ENCODE measurements around the gene SOD1. TPM values are rescaled to one million over a fixed set of nuclear protein-coding genes. Genes with fewer than 3 reads are reported as not detected.

SOD1 gene
- total and polyA plus RNA-seq, 2 donors (not counting 1 experiment from before 2014, with no cell fraction given): 286 to 462 TPM

GRCh38 chr21:31675960-31676359, 16.5 kb downstream of the SOD1 start:
- Histone ChIP-seq H3K36me3 (ENCODE audit: control insufficient read depth, insufficient read depth, low read length) (peaks cover 2% of the 10 kb centered on the region), H3K4me1 (ENCODE audit: control insufficient read depth, extremely low read depth, insufficient read depth, low read length) (no peaks in the 10 kb centered on the region), H3K9me3 (ENCODE audit: control insufficient read depth, insufficient read depth, low read depth, low read length) (no peaks in the 10 kb centered on the region), H3K27ac (ENCODE audit: insufficient read depth, low read length) (no peak overlapping the region), H4K20me1 (ENCODE audit: control insufficient read depth, extremely low read depth, insufficient read depth, low read length) (no peaks in the 10 kb centered on the region), H2AFZ (ENCODE audit: low read length) (no peak overlapping the region), H3K4me3 (replicated peaks in 1 of 4; ENCODE audit: control extremely low read depth in 1 of 4, insufficient read depth in 1 of 4, low read depth in 3 of 4, low read length in 4 of 4) (no peak overlapping the region), H3K27me3 (ENCODE audit: control insufficient read depth, insufficient read depth, low read length) (no peaks in the 10 kb centered on the region), H3K4me2 (ENCODE audit: extremely low read depth, insufficient read depth, low read length) (no peak overlapping the region), H3K79me2 (ENCODE audit: control insufficient read depth, insufficient read depth, low read length) (no peaks in the 10 kb centered on the region), H3K9ac (ENCODE audit: insufficient read depth, low read length) (no peak overlapping the region)
- DNase-seq (ENCODE audit: low read depth in 2 of 2): no peak
- no peak for TF ChIP-seq EZH2 (IDR thresholded peaks at IDR 0.05; ENCODE audit: low read length, missing control alignments)

DNA sequence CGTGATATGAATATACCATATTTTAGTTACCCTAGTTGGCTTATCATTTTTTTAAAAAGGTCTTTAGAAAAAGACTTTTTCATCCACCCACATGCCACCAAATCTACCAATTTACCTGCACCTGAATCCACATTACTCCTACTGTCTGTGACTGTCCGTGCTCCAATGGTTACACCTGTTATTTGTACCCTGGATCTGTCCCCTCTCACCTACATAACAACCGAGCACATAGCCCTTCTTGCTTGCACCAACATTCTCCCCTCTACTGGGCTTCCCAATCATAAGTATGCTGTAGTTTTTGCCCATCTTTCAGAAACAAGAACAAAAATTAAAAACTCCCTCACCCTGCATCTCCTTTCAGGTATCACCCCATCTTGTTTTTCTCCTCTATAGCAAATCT, 17.6 kb downstream of the SOD1 start:
- Histone ChIP-seq H3K4me3 (replicated peaks in 1 of 4; ENCODE audit: control extremely low read depth in 1 of 4, insufficient read depth in 1 of 4, low read depth in 3 of 4, low read length in 4 of 4) (no peak overlapping the region), H4K20me1 (ENCODE audit: control insufficient read depth, extremely low read depth, insufficient read depth, low read length) (no peaks in the 10 kb centered on the region), H3K79me2 (ENCODE audit: control insufficient read depth, insufficient read depth, low read length) (no peaks in the 10 kb centered on the region), H2AFZ (ENCODE audit: low read length) (no peak overlapping the region), H3K9ac (ENCODE audit: insufficient read depth, low read length) (no peak overlapping the region), H3K27ac (ENCODE audit: insufficient read depth, low read length) (no peak overlapping the region), H3K4me2 (ENCODE audit: extremely low read depth, insufficient read depth, low read length) (no peak overlapping the region), H3K9me3 (ENCODE audit: control insufficient read depth, insufficient read depth, low read depth, low read length) (no peaks in the 10 kb centered on the region), H3K36me3 (ENCODE audit: control insufficient read depth, insufficient read depth, low read length) (peaks cover under 1% of the 10 kb centered on the region), H3K27me3 (ENCODE audit: control insufficient read depth, insufficient read depth, low read length) (no peaks in the 10 kb centered on the region), H3K4me1 (ENCODE audit: control insufficient read depth, extremely low read depth, insufficient read depth, low read length) (no peaks in the 10 kb centered on the region)
- DNase-seq (ENCODE audit: low read depth in 2 of 2): no peak
- TF ChIP-seq, protein P1, sequence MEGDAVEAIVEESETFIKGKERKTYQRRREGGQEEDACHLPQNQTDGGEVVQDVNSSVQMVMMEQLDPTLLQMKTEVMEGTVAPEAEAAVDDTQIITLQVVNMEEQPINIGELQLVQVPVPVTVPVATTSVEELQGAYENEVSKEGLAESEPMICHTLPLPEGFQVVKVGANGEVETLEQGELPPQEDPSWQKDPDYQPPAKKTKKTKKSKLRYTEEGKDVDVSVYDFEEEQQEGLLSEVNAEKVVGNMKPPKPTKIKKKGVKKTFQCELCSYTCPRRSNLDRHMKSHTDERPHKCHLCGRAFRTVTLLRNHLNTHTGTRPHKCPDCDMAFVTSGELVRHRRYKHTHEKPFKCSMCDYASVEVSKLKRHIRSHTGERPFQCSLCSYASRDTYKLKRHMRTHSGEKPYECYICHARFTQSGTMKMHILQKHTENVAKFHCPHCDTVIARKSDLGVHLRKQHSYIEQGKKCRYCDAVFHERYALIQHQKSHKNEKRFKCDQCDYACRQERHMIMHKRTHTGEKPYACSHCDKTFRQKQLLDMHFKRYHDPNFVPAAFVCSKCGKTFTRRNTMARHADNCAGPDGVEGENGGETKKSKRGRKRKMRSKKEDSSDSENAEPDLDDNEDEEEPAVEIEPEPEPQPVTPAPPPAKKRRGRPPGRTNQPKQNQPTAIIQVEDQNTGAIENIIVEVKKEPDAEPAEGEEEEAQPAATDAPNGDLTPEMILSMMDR (conservative IDR thresholded peaks at IDR 0.05 in 1 of 2, IDR thresholded peaks at IDR 0.05 in 1 of 2; ENCODE audit: low read depth in 1 of 2, low read length in 2 of 2): no peak
- TF ChIP-seq EZH2 (IDR thresholded peaks at IDR 0.05; ENCODE audit: low read length, missing control alignments): no peak

- no peak for TF ChIP-seq EZH2 (IDR thresholded peaks at IDR 0.05; ENCODE audit: low read length, missing control alignments)
- TF ChIP-seq, protein P1 (conservative IDR thresholded peaks at IDR 0.05 in 1 of 2, IDR thresholded peaks at IDR 0.05 in 1 of 2; ENCODE audit: low read depth in 1 of 2, low read length in 2 of 2): no peak
- Histone ChIP-seq H3K4me1 (ENCODE audit: control insufficient read depth, extremely low read depth, insufficient read depth, low read length) (no peaks in the 10 kb centered on the region), H3K79me2 (ENCODE audit: control insufficient read depth, insufficient read depth, low read length) (no peaks in the 10 kb centered on the region), H3K36me3 (ENCODE audit: control insufficient read depth, insufficient read depth, low read length) (peaks cover 2% of the 10 kb centered on the region), H4K20me1 (ENCODE audit: control insufficient read depth, extremely low read depth, insufficient read depth, low read length) (no peaks in the 10 kb centered on the region), H3K9ac (ENCODE audit: insufficient read depth, low read length) (no peak overlapping the region), H3K4me3 (replicated peaks in 1 of 4; ENCODE audit: control extremely low read depth in 1 of 4, insufficient read depth in 1 of 4, low read depth in 3 of 4, low read length in 4 of 4) (no peak overlapping the region), H3K9me3 (ENCODE audit: control insufficient read depth, insufficient read depth, low read depth, low read length) (no peaks in the 10 kb centered on the region), H3K27me3 (ENCODE audit: control insufficient read depth, insufficient read depth, low read length) (no peaks in the 10 kb centered on the region), H3K4me2 (ENCODE audit: extremely low read depth, insufficient read depth, low read length) (no peak overlapping the region), H2AFZ (ENCODE audit: low read length) (no peak overlapping the region), H3K27ac (ENCODE audit: insufficient read depth, low read length) (no peak overlapping the region)
- no peak for DNase-seq (ENCODE audit: low read depth in 2 of 2)
Observed at GRCh38 chr21:31678478-31678877, 19.0 kb downstream of the SOD1 start.
